H9 (cell line): ENCODE results near the gene KSR1. TPM values are rescaled to one million over a fixed set of nuclear protein-coding genes. Genes with fewer than 3 reads are reported as not detected.

Experiments used
- DNase-seq: peaks from one replicate; pipeline ENCODE4 v3.0.0-alpha.2; 2017
- H2AFZ ChIP-seq: one replicate; pipeline ENCODE4 v1.6.1; 2013; ENCODE audit warnings: mild to moderate bottlenecking, low read length, control low read depth, moderate library complexity
- H2AK5ac ChIP-seq: 2 replicates; pipeline ENCODE4 v1.6.1; 2013; ENCODE audit warnings: low read length, control low read depth, mixed read lengths; ENCODE audit not compliant: insufficient read length
- H2BK120ac ChIP-seq: one replicate; pipeline ENCODE4 v1.6.1; 2013; ENCODE audit warnings: low read depth, mild to moderate bottlenecking, low read length, control low read depth, inconsistent platforms; ENCODE audit not compliant: poor library complexity, severe bottlenecking
- H2BK12ac ChIP-seq: 2 replicates; pipeline ENCODE4 v1.6.1; 2013; ENCODE audit warnings: low read length, control low read depth, mixed read lengths, low read depth; ENCODE audit not compliant: insufficient read length
- H2BK15ac ChIP-seq: 2 replicates; pipeline ENCODE4 v1.6.1; 2013; ENCODE audit warnings: low read depth, low read length, control low read depth
- H2BK20ac ChIP-seq: one replicate; pipeline ENCODE4 v1.6.1; 2013; ENCODE audit warnings: low read depth, mild to moderate bottlenecking, low read length, control low read depth, inconsistent platforms; ENCODE audit not compliant: poor library complexity, severe bottlenecking
- H2BK5ac ChIP-seq: 2 replicates; pipeline ENCODE4 v1.6.1; 2013; ENCODE audit warnings: low read length, control low read depth, mixed read lengths; ENCODE audit not compliant: insufficient read length
- H3K14ac ChIP-seq: 2 replicates; pipeline ENCODE4 v1.6.1; 2013; ENCODE audit warnings: low read length, control low read depth; ENCODE audit not compliant: insufficient read depth
- H3K18ac ChIP-seq: 2 replicates; pipeline ENCODE4 v1.6.1; 2013; ENCODE audit warnings: low read depth, mild to moderate bottlenecking, mixed read lengths, low read length, control low read depth; ENCODE audit not compliant: insufficient read length
- H3K23ac ChIP-seq: 2 replicates; pipeline ENCODE4 v1.6.1; 2013; ENCODE audit warnings: low read length, control low read depth, mixed read lengths, low read depth; ENCODE audit not compliant: insufficient read length
- H3K23me2 ChIP-seq: 2 replicates; pipeline ENCODE4 v1.6.1; 2013; ENCODE audit warnings: low read depth, mild to moderate bottlenecking, mixed read lengths, low read length, control low read depth; ENCODE audit not compliant: insufficient read length, poor library complexity, severe bottlenecking
- H3K27ac ChIP-seq: 2 replicates; pipeline ENCODE4 v1.5.1; 2013; ENCODE audit warnings: low read length, control low read depth, mixed read lengths, low read depth; ENCODE audit not compliant: insufficient read length
- H3K27me3 ChIP-seq: 2 replicates; pipeline ENCODE4 v1.6.1; 2013; ENCODE audit warnings: low read length, control low read depth, inconsistent platforms; ENCODE audit not compliant: insufficient read depth
- H3K4ac ChIP-seq: 2 replicates; pipeline ENCODE4 v1.6.1; 2013; ENCODE audit warnings: low read depth, mild to moderate bottlenecking, control low read depth, inconsistent platforms, low read length, moderate library complexity
- H3K4me1 ChIP-seq: 2 replicates; pipeline ENCODE4 v1.6.1; 2013; ENCODE audit warnings: low read length, control low read depth, inconsistent platforms; ENCODE audit not compliant: insufficient read depth
- H3K4me2 ChIP-seq: 2 replicates; pipeline ENCODE4 v1.6.1; 2013; ENCODE audit warnings: low read length, control low read depth, mixed read lengths; ENCODE audit not compliant: insufficient read length, insufficient read depth
- H3K56ac ChIP-seq: 2 replicates; pipeline ENCODE4 v1.6.1; 2013; ENCODE audit warnings: low read depth, mild to moderate bottlenecking, mixed read lengths, low read length, control low read depth; ENCODE audit not compliant: insufficient read length
- H3K79me1 ChIP-seq: 2 replicates; pipeline ENCODE4 v1.6.1; 2013; ENCODE audit warnings: low read depth, mild to moderate bottlenecking, moderate library complexity, low read length, control low read depth, inconsistent platforms; ENCODE audit not compliant: insufficient read depth, poor library complexity, severe bottlenecking
- H3K79me2 ChIP-seq: 2 replicates; pipeline ENCODE4 v1.6.1; 2013; ENCODE audit warnings: low read length, control low read depth, inconsistent platforms; ENCODE audit not compliant: insufficient read depth
- H3K9ac ChIP-seq: 2 replicates; pipeline ENCODE4 v1.6.1; 2013; ENCODE audit warnings: low read length, control low read depth, mixed read lengths; ENCODE audit not compliant: insufficient read length; ENCODE audit errors: extremely low read depth
- H3K9me3 ChIP-seq: one replicate; pipeline ENCODE4 v1.6.1; 2013; ENCODE audit warnings: low read depth, low read length, inconsistent platforms; ENCODE audit not compliant: control insufficient read depth
- H3T11ph ChIP-seq: one replicate; pipeline ENCODE4 v1.6.1; 2013; ENCODE audit warnings: mild to moderate bottlenecking, low read length, control low read depth, inconsistent platforms
- H4K20me1 ChIP-seq: one replicate; pipeline ENCODE4 v1.6.1; 2013; ENCODE audit not compliant: control insufficient read depth, insufficient read length, insufficient read depth
- H4K5ac ChIP-seq: 2 replicates; pipeline ENCODE4 v1.6.1; 2013; ENCODE audit warnings: low read depth, mild to moderate bottlenecking, mixed read lengths, low read length, control low read depth; ENCODE audit not compliant: insufficient read length
- H4K8ac ChIP-seq: replicated peaks from 2 replicates; pipeline ENCODE4 v1.6.1; 2013; ENCODE audit warnings: low read length, control low read depth, mixed read lengths, low read depth; ENCODE audit not compliant: insufficient read length
- H4K91ac ChIP-seq: 2 replicates; pipeline ENCODE4 v1.6.1; 2013; ENCODE audit warnings: low read depth, mild to moderate bottlenecking, moderate library complexity, mixed read lengths, low read length, control low read depth; ENCODE audit not compliant: insufficient read length
- H3K27ac Mint-ChIP-seq, 3 experiments: 2 replicates in 2 of 3; 3 replicates in 1 of 3; pipeline ENCODE4 v1.8.0; 2020 to 2021; ENCODE audit warnings: mixed read lengths in 3 of 3, mild to moderate bottlenecking in 1 of 3, moderate library complexity in 1 of 3
- H3K27me3 Mint-ChIP-seq: 2 replicates; pipeline ENCODE4 v1.8.0; 2021; ENCODE audit warnings: low read depth, mild to moderate bottlenecking, moderate library complexity, mixed read lengths
- H3K36me3 Mint-ChIP-seq, 3 experiments: 2 replicates in 2 of 3; 3 replicates in 1 of 3; pipeline ENCODE4 v1.8.0; 2020 to 2021; ENCODE audit warnings: low read depth in 3 of 3, mixed read lengths in 3 of 3; ENCODE audit not compliant: insufficient read depth in 1 of 3
- H3K4me1 Mint-ChIP-seq, 2 experiments: 2 replicates each; pipeline ENCODE4 v1.8.0; 2020; ENCODE audit warnings: mixed read lengths in 2 of 2
- H3K4me3 Mint-ChIP-seq, 2 experiments: 2 replicates in 1 of 2; 3 replicates in 1 of 2; pipeline ENCODE4 v1.8.0; 2020 to 2021; ENCODE audit warnings: mild to moderate bottlenecking in 2 of 2, mixed read lengths in 2 of 2, moderate library complexity in 1 of 2
- H3K9me3 Mint-ChIP-seq, 2 experiments: 2 replicates in 1 of 2; 3 replicates in 1 of 2; pipeline ENCODE4 v1.8.0; 2020; ENCODE audit warnings: mild to moderate bottlenecking in 2 of 2, mixed read lengths in 2 of 2, moderate library complexity in 1 of 2
- WGBS: extraction: QIAGEN DNeasy Blood & Tissue Kit; methylation state at CpG from one replicate; pipeline ENCODE4 v1.1.7; 2013; ENCODE audit warnings: missing lambda C conversion rate, low lambda C conversion rate, mixed read lengths; ENCODE audit not compliant: insufficient read length; ENCODE audit errors: extremely low coverage; 5-methylcytosine and 5-hydroxymethylcytosine counted together
- total RNA-seq: library from RNA; stranded (reverse); gene quantifications from 2 replicates; pipeline ENCODE4 v1.2.1, GENCODE V29; 2021
- TF ChIP-seq, protein P1 (sequence below): fragments of 200-600 bp; sonication (generic); conservative IDR thresholded peaks from 3 replicates; pipeline ENCODE4 v1.8.0; 2021; ENCODE audit warnings: antibody characterized with exemption, mild to moderate bottlenecking

The KSR1 gene
- total RNA-seq, 1 experiment from 2014 or later: 44.9 TPM

DNA sequence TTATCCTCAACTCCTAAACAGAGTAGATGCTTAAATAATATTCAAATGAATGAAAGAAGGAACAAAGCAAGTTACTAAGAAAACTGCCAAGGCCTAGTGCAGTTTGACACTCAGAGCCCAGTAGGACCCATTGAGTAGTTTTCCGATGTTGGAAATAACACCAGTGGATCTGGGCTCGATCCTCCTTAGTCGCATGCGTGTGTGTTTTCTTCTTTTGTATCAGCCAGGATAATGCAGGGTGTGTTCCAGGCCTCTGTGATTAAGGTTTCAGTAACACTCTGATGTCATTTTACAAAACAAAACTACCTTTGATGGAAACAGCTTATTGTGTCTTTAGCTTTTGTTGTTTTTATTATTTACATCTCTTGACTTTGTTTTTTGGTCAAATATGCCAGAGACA lies 24.5 kb downstream of the KSR1 start:
- H3K4me1 ChIP-seq: peaks cover 19% of the 10 kb centered on the region; the same call in 1 of the 2 replicates
- no peak overlapping the region for H2BK120ac ChIP-seq
- peaks cover 11% of the 10 kb centered on the region; the same call in 1 of the 2 replicates for H3K79me2 ChIP-seq
- no peak overlapping the region for H2AK5ac ChIP-seq
- H2AFZ ChIP-seq: no peak overlapping the region
- H3K4me2 ChIP-seq: no peak overlapping the region
- H2BK20ac ChIP-seq: no peak overlapping the region
- no peak for DNase-seq
- H3K9me3 Mint-ChIP-seq: no peaks in the 10 kb centered on the region
- no peak overlapping the region for H3K14ac ChIP-seq
- no peaks in the 10 kb centered on the region for H3K27me3 ChIP-seq
- H3K23ac ChIP-seq: no peak overlapping the region
- no peak overlapping the region for H2BK5ac ChIP-seq
- H3K9ac ChIP-seq: no peak overlapping the region
- no peak overlapping the region for H4K8ac ChIP-seq
- H3K56ac ChIP-seq: no peak overlapping the region
- H3K18ac ChIP-seq: no peak overlapping the region
- H3T11ph ChIP-seq: no peak overlapping the region
- TF ChIP-seq, protein P1, sequence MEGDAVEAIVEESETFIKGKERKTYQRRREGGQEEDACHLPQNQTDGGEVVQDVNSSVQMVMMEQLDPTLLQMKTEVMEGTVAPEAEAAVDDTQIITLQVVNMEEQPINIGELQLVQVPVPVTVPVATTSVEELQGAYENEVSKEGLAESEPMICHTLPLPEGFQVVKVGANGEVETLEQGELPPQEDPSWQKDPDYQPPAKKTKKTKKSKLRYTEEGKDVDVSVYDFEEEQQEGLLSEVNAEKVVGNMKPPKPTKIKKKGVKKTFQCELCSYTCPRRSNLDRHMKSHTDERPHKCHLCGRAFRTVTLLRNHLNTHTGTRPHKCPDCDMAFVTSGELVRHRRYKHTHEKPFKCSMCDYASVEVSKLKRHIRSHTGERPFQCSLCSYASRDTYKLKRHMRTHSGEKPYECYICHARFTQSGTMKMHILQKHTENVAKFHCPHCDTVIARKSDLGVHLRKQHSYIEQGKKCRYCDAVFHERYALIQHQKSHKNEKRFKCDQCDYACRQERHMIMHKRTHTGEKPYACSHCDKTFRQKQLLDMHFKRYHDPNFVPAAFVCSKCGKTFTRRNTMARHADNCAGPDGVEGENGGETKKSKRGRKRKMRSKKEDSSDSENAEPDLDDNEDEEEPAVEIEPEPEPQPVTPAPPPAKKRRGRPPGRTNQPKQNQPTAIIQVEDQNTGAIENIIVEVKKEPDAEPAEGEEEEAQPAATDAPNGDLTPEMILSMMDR: no peak
- peaks cover 62 to 69% of the 10 kb centered on the region in 2 experiments for H3K4me1 Mint-ChIP-seq
- WGBS: no CpG with 5 or more reads among the region's 4 CpGs
- H3K27ac ChIP-seq: no peak overlapping the region
- no peak overlapping the region for H2BK12ac ChIP-seq
- no peak overlapping the region for H2BK15ac ChIP-seq
- no peaks in the 10 kb centered on the region for H3K9me3 ChIP-seq
- H3K27ac Mint-ChIP-seq: peak overlapping the region in 2 of 3 experiments; percentile 73 to 76; a peak in 2 of 7 replicates
- H4K20me1 ChIP-seq: peaks cover 4% of the 10 kb centered on the region
- H3K4me3 Mint-ChIP-seq: no peak overlapping the region
- H3K27me3 Mint-ChIP-seq: no peaks in the 10 kb centered on the region
- H4K91ac ChIP-seq: no peak overlapping the region
- peaks cover 0 to 5% (median 0%) of the 10 kb centered on the region in 3 experiments; a peak in 2 of 7 replicates for H3K36me3 Mint-ChIP-seq
- no peaks in the 10 kb centered on the region for H3K23me2 ChIP-seq
- H3K79me1 ChIP-seq: peaks cover 2% of the 10 kb centered on the region
- H3K4ac ChIP-seq: no peak overlapping the region
- no peak overlapping the region for H4K5ac ChIP-seq
